GM21515 (cell line): ENCODE data around the gene CMTM5.
"Not testable (repeated sequence)": the region's sequence is repeated elsewhere in the genome, so short reads cannot be mapped to it uniquely, and the experiment has no call there.

Experiments
- ATAC-seq: cut with Tn5 transposase; IDR thresholded peaks from one replicate; pipeline ENCODE4 v1.9.1; 2021; ENCODE audit not compliant: unreplicated experiment

Gene CMTM5

GRCh38 chr14:23411563-23412525, 35.0 kb downstream of the CMTM5 start:
- ATAC-seq, result no peak

GRCh38 chr14:23413681-23414080, 36.8 kb downstream of the CMTM5 start:
- ATAC-seq, result no peak

- ATAC-seq, result no peak
Observed at GRCh38 chr14:23414254-23414653, 37.4 kb downstream of the CMTM5 start.

GRCh38 chr14:23414906-23415820, 38.3 kb downstream of the CMTM5 start:
- ATAC-seq, result no peak

- no peak for ATAC-seq
Observed at GRCh38 chr14:23415821-23416778, 39.3 kb downstream of the CMTM5 start.

- no peak for ATAC-seq
Observed at GRCh38 chr14:23416801-23417200, 40.0 kb downstream of the CMTM5 start.

GRCh38 chr14:23417269-23417668, 40.4 kb downstream of the CMTM5 start:
- ATAC-seq, result not testable (repeated sequence)

GRCh38 chr14:23418021-23418420, 41.2 kb downstream of the CMTM5 start:
- no peak for ATAC-seq

GRCh38 chr14:23419646-23420045, 42.8 kb downstream of the CMTM5 start:
- not testable (repeated sequence) for ATAC-seq

GRCh38 chr14:23421594-23421993, 44.7 kb downstream of the CMTM5 start:
- ATAC-seq, result no peak

GRCh38 chr14:23423657-23424056, 46.8 kb downstream of the CMTM5 start:
- no peak for ATAC-seq

- ATAC-seq, result no peak
Observed at GRCh38 chr14:23425169-23425568, 48.3 kb downstream of the CMTM5 start.

GRCh38 chr14:23425798-23426197, 49.0 kb downstream of the CMTM5 start:
- ATAC-seq, result not testable (repeated sequence)

GRCh38 chr14:23428686-23429495, 52.0 kb downstream of the CMTM5 start:
- ATAC-seq, result no peak
